ENCODE measurements around the gene TMEM131.

The TMEM131 gene

GRCh38 chr2:97991081-97991856, 4.5 kb downstream of the TMEM131 start:
- DNase-seq (ENCODE audit: low read depth in 2 of 2) = no peak

- no peak for DNase-seq (ENCODE audit: low read depth in 2 of 2)
These were observed 7.0 kb downstream of the TMEM131 start for GRCh38 chr2:97988722-97989121.

- DNase-seq (ENCODE audit: low read depth in 2 of 2) = no peak
These were observed 9.8 kb downstream of the TMEM131 start for GRCh38 chr2:97985998-97986397.

- DNase-seq (ENCODE audit: low read depth in 2 of 2) = no peak
These were observed 12.1 kb downstream of the TMEM131 start for GRCh38 chr2:97983698-97984097.

- no peak for DNase-seq (ENCODE audit: low read depth in 2 of 2)
These were observed 12.6 kb downstream of the TMEM131 start for GRCh38 chr2:97983134-97983533.

- no peak for DNase-seq (ENCODE audit: low read depth in 2 of 2)
These were observed 13.1 kb downstream of the TMEM131 start for GRCh38 chr2:97982621-97983020.

- DNase-seq (ENCODE audit: low read depth in 2 of 2) = no peak
These were observed 13.8 kb downstream of the TMEM131 start for GRCh38 chr2:97981961-97982360.

GRCh38 chr2:97979904-97980303, 15.8 kb downstream of the TMEM131 start:
- no peak for DNase-seq (ENCODE audit: low read depth in 2 of 2)

- no peak for DNase-seq (ENCODE audit: low read depth in 2 of 2)
These were observed 21.3 kb downstream of the TMEM131 start for GRCh38 chr2:97974471-97974870.

GRCh38 chr2:97970293-97971060, 25.3 kb downstream of the TMEM131 start:
- DNase-seq (ENCODE audit: low read depth in 2 of 2) = no peak

- no peak for DNase-seq (ENCODE audit: low read depth in 2 of 2)
These were observed 26.4 kb downstream of the TMEM131 start for GRCh38 chr2:97969081-97970067.

GRCh38 chr2:97967931-97968627, 27.7 kb downstream of the TMEM131 start:
- no peak for DNase-seq (ENCODE audit: low read depth in 2 of 2)

GRCh38 chr2:97967216-97967592, 28.5 kb downstream of the TMEM131 start:
- DNase-seq (ENCODE audit: low read depth in 2 of 2) = no peak

GRCh38 chr2:97966545-97967215, 29.1 kb downstream of the TMEM131 start:
- no peak for DNase-seq (ENCODE audit: low read depth in 2 of 2)

- DNase-seq (ENCODE audit: low read depth in 2 of 2) = no peak
These were observed 30.6 kb downstream of the TMEM131 start for GRCh38 chr2:97965116-97965515.

GRCh38 chr2:97963880-97964279, 31.9 kb downstream of the TMEM131 start:
- DNase-seq (ENCODE audit: low read depth in 2 of 2) = no peak

GRCh38 chr2:97963079-97963406, 32.7 kb downstream of the TMEM131 start:
- no peak for DNase-seq (ENCODE audit: low read depth in 2 of 2)

GRCh38 chr2:97961534-97961933, 34.2 kb downstream of the TMEM131 start:
- DNase-seq (ENCODE audit: low read depth in 2 of 2) = no peak

- no peak for DNase-seq (ENCODE audit: low read depth in 2 of 2)
These were observed 37.6 kb downstream of the TMEM131 start for GRCh38 chr2:97958184-97958583.

GRCh38 chr2:97957432-97958183, 38.1 kb downstream of the TMEM131 start:
- no peak for DNase-seq (ENCODE audit: low read depth in 2 of 2)

Data from stimulated activated CD4-positive, alpha-beta T cell treated with anti-CD3 and anti-CD28 coated beads, Interleukin-1b, Interleukin-23, amount 100 ng/mL, for 4 hours (primary cell).